ENCODE measurements around the gene TMEM95. TPM values are rescaled to one million over a fixed set of nuclear protein-coding genes. Genes with fewer than 3 reads are reported as not detected.
"Not testable (repeated sequence)": the region's sequence is repeated elsewhere in the genome, so short reads cannot be mapped to it uniquely, and the experiment has no call there.

Gene TMEM95
- total RNA-seq, 1 donor from 2014 or later: not detected

GRCh38 chr17:7356072-7356549 is 1.2 kb downstream of the TMEM95 start:
- Histone ChIP-seq H3K27me3 (ENCODE audit: control insufficient read depth, insufficient read depth, low read length) (no peaks in the 10 kb centered on the region), H3K36me3 (ENCODE audit: control insufficient read depth, insufficient read depth, low read length) (no peaks in the 10 kb centered on the region), H3K4me3 (ENCODE audit: low read depth, low read length) (no peak overlapping the region)
- TF ChIP-seq CTCF (IDR thresholded peaks at IDR 0.05; ENCODE audit: insufficient read depth, low read length, poor library complexity, severe bottlenecking): peak; percentile 90
- no peak for DNase-seq (ENCODE audit: low read depth)

- H3K36me3 ChIP-seq (ENCODE audit: control insufficient read depth, insufficient read depth, low read length): no peaks in the 10 kb centered on the region
- no peak overlapping the region for H3K4me3 ChIP-seq (ENCODE audit: low read depth, low read length)
- TF ChIP-seq CTCF (IDR thresholded peaks at IDR 0.05; ENCODE audit: insufficient read depth, low read length, poor library complexity, severe bottlenecking): no peak
- H3K27me3 ChIP-seq (ENCODE audit: control insufficient read depth, insufficient read depth, low read length): no peaks in the 10 kb centered on the region
- DNase-seq (ENCODE audit: low read depth): no peak
Measured at GRCh38 chr17:7356756-7357155, 1.8 kb downstream of the TMEM95 start.

GRCh38 chr17:7357381-7357780 is 2.4 kb downstream of the TMEM95 start:
- H3K4me3 ChIP-seq (ENCODE audit: low read depth, low read length): no peak overlapping the region
- DNase-seq (ENCODE audit: low read depth): no peak
- no peaks in the 10 kb centered on the region for H3K27me3 ChIP-seq (ENCODE audit: control insufficient read depth, insufficient read depth, low read length)
- no peak for TF ChIP-seq CTCF (IDR thresholded peaks at IDR 0.05; ENCODE audit: insufficient read depth, low read length, poor library complexity, severe bottlenecking)
- no peaks in the 10 kb centered on the region for H3K36me3 ChIP-seq (ENCODE audit: control insufficient read depth, insufficient read depth, low read length)

- TF ChIP-seq CTCF (IDR thresholded peaks at IDR 0.05; ENCODE audit: insufficient read depth, low read length, poor library complexity, severe bottlenecking): no peak
- DNase-seq (ENCODE audit: low read depth): no peak
- Histone ChIP-seq H3K4me3 (ENCODE audit: low read depth, low read length) (no peak overlapping the region), H3K36me3 (ENCODE audit: control insufficient read depth, insufficient read depth, low read length) (no peaks in the 10 kb centered on the region), H3K27me3 (ENCODE audit: control insufficient read depth, insufficient read depth, low read length) (no peaks in the 10 kb centered on the region)
Measured at GRCh38 chr17:7361906-7362305, 7.0 kb downstream of the TMEM95 start.

GRCh38 chr17:7363311-7363710 is 8.4 kb downstream of the TMEM95 start:
- no peak for TF ChIP-seq CTCF (IDR thresholded peaks at IDR 0.05; ENCODE audit: insufficient read depth, low read length, poor library complexity, severe bottlenecking)
- Histone ChIP-seq H3K4me3 (ENCODE audit: low read depth, low read length) (no peak overlapping the region), H3K27me3 (ENCODE audit: control insufficient read depth, insufficient read depth, low read length) (peaks cover under 1% of the 10 kb centered on the region), H3K36me3 (ENCODE audit: control insufficient read depth, insufficient read depth, low read length) (no peaks in the 10 kb centered on the region)
- no peak for DNase-seq (ENCODE audit: low read depth)

GRCh38 chr17:7365963-7366362 is 11.0 kb downstream of the TMEM95 start:
- not testable (repeated sequence) for DNase-seq (ENCODE audit: low read depth); H3K4me3 ChIP-seq (ENCODE audit: low read depth, low read length); H3K27me3 ChIP-seq (ENCODE audit: control insufficient read depth, insufficient read depth, low read length); H3K36me3 ChIP-seq (ENCODE audit: control insufficient read depth, insufficient read depth, low read length)

Data from kidney epithelial cell (primary cell).